ENCODE measurements around the gene PCNX3.

PCNX3 gene

DNA sequence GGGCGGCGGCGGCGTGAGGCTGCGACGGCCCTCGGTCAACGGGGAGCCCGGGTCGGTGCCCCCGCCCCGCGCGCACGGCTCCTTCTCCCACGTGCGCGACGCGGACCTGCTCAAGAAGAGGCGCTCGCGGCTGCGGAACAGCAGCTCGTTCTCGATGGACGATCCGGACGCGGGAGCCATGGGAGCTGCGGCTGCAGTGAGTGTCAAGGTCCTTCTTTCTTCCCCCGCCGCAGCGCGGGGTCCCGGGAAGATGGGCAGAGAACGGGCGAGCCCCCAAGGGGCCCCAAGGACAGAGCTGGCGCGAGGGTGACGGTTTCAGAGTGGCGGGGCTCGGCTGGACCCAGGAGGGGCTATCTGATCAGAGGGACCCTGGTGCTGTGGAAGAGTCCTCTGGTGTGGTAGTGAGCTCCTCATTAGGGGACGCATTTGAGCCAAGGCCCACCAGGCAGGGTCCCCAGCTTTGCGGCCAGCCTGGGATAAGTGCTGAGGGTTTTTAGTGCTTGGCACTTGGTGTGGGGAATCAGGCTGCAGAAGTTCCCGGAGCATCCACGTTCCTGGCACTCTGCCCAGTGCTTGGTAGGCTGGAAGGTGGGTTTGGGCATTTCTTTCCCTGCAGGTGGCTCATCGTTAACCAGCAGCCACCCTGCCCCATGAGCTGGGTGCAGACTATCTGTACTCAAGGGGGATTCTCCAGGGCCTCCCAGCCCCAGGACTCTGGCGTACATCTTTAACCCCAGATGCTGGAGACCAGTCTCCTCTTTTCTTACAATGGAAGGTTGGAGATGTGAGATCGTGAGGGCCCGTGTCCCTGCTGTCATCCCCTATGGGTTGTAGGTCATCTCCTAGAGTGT is 30.0 kb upstream of the PCNX3 start:
- peak overlapping the region; percentile 68 for H3K27ac ChIP-seq
- ChIA-PET CTCF (no interaction called here), POLR2A (ENCODE audit: low non-redundant PET) (interaction anchor here (1.0 kb wide), 1 partner anchor 9 kb away, joined by 4 read pairs; no protein-coding TSS in a partner anchor)
- no peak for DNase-seq (ENCODE audit: low spot score)
- TF ChIP-seq, protein P1, sequence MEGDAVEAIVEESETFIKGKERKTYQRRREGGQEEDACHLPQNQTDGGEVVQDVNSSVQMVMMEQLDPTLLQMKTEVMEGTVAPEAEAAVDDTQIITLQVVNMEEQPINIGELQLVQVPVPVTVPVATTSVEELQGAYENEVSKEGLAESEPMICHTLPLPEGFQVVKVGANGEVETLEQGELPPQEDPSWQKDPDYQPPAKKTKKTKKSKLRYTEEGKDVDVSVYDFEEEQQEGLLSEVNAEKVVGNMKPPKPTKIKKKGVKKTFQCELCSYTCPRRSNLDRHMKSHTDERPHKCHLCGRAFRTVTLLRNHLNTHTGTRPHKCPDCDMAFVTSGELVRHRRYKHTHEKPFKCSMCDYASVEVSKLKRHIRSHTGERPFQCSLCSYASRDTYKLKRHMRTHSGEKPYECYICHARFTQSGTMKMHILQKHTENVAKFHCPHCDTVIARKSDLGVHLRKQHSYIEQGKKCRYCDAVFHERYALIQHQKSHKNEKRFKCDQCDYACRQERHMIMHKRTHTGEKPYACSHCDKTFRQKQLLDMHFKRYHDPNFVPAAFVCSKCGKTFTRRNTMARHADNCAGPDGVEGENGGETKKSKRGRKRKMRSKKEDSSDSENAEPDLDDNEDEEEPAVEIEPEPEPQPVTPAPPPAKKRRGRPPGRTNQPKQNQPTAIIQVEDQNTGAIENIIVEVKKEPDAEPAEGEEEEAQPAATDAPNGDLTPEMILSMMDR (conservative IDR thresholded peaks at IDR 0.05; ENCODE audit: low read depth), result no peak

DNA sequence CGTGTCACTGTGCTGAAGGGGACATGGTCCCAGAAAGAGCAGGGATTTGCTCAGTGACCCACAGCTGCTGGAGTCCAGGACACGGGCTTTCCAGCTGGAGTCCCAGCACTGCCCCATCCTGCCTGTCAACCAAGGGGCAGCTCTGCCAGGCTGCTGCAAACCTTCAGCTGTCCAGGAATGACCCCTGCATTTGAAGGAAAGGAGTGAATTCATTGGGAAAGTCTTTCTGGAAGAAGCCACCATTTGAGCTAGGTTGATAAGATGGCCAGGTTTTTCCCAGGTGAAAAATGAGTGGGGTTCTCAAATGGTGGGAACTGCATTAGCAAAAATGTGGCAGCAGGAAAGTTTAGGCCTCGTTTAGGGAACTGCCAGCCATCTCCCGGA is 29.3 kb upstream of the PCNX3 start:
- H3K27ac ChIP-seq, result peak overlapping the region; percentile 68
- TF ChIP-seq, protein P1 (conservative IDR thresholded peaks at IDR 0.05; ENCODE audit: low read depth), result no peak
- ChIA-PET POLR2A (ENCODE audit: low non-redundant PET) (no interaction called here), CTCF (no interaction called here)
- DNase-seq (ENCODE audit: low spot score), result no peak

DNA sequence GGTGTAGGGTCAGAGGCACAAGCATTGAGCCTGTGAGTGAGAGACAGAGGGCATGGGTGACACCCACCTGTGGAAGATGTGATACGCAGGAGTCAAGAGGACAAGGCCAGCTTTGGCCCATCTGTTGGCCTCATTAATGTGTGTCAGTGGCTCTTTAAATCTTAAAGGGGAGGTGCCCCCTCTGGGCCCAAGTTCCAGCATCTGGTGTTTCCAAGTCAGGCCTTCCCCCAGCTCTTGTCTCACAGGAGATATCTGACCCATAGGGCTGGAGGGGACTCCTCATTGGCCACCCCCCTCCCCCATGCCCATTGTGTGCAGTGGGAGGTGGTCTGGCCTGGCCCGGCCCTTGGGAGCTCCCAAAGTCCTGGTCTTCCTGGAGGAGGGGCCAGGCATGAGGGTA is 28.9 kb upstream of the PCNX3 start:
- TF ChIP-seq, protein P1 (conservative IDR thresholded peaks at IDR 0.05; ENCODE audit: low read depth), result no peak
- CTCF ChIA-PET, result no interaction called here
- POLR2A ChIA-PET (ENCODE audit: low non-redundant PET), result no interaction called here
- peak overlapping the region; percentile 68 for H3K27ac ChIP-seq
- no peak for DNase-seq (ENCODE audit: low spot score)

DNA sequence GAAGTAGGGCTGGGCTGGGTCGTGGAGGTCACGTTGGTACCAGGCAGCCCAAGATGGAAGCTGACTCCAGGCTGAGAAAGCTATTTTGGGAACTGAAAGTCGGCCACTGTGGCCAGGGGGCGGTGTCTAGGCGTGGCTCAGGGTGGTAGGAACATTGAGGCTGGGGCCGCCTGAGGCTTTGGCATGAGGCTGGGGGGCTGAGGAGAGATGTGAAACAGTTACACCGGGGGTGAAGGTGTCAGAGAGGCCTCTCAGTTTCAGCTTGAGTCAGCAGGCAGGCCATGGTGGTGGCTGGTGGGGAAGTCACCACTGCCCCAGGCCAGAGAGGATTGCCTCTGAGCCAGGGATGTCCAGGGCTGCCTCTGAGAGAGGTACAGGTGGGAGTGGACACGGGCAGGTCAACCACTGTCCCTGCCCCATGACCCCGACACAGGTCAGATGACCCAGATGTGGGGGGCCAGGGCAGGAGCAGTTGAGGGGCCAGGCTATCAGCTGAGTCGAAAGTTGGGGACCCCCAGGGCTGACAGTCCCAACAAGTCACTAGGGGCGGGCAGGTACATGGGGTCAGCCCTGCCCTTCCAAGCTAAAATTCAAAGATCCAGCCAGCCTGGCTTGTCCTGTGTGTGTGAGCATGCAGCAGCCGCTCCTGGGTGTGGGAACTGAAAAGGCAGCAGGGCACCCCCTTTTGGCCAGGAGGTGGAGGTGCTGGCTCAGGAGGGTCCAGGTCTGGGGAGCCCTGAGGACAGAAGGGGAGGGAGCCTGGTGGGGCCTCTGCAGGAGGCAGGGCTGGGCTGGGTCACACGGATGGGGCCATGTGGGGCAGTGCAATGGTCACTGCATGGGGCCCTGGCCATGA is 27.1 kb upstream of the PCNX3 start:
- POLR2A ChIA-PET (ENCODE audit: low non-redundant PET), result interaction anchor here (0.6 kb wide), 2 partner anchors 60 to 367 kb away, joined by 3 to 9 read pairs; no protein-coding TSS in a partner anchor
- no peak for DNase-seq (ENCODE audit: low spot score)
- TF ChIP-seq, protein P1 (conservative IDR thresholded peaks at IDR 0.05; ENCODE audit: low read depth), result no peak; the same call in 1 of the 2 replicates
- H3K27ac ChIP-seq, result peak overlapping the region; percentile 68
- CTCF ChIA-PET, result interaction anchor here (0.6 to 1.0 kb wide), 5 partner anchors 9 to 274 kb away, joined by 3 to 5 read pairs (median 4); no protein-coding TSS in a partner anchor

DNA sequence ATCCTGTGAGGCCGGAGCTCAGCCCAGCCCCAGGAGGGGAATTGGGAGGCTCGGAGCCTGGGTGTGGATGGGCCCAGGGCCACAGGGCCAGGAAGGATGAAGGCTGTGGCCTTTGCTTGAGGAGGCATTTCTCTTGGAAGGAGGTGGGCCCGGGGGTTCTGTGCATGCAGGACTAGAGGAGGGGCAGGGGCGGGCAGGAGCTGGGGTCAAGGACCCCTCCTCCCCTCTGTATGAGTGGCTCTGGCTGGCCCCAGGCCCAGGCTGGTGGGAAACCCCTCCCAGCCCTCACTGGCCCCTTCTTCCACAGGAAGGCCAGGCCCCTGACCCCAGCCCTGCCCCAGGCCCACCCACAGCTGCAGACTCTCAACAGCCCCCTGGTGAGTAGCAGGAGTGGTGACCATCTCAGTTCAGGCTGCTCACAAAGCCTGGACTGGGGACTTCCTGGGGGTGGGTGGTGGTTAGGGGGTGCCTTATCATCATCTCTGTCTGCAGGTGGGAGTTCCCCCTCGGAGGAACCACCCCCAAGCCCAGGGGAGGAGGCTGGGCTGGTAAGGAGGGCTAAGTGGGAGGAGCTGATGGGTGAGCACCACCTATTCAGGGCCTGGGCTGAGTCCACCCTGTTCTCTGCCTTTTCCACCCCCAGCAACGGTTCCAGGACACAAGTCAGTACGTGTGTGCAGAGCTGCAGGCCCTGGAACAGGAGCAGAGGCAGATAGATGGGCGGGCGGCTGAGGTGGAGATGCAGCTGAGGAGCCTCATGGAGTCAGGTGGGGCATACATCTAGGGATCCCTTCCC is 25.9 kb upstream of the PCNX3 start:
- ChIA-PET CTCF (no interaction called here), POLR2A (ENCODE audit: low non-redundant PET) (no interaction called here)
- TF ChIP-seq, protein P1 (conservative IDR thresholded peaks at IDR 0.05; ENCODE audit: low read depth), result no peak
- peak overlapping the region; percentile 68 for H3K27ac ChIP-seq
- no peak for DNase-seq (ENCODE audit: low spot score)

Measured in RWPE1 (cell line).